ENCODE results near the gene RNF123. TPM values are rescaled to one million over a fixed set of nuclear protein-coding genes. Genes with fewer than 3 reads are reported as not detected.

The RNF123 gene
- total RNA-seq, 1 experiment from 2014 or later, result 71.9 TPM

DNA sequence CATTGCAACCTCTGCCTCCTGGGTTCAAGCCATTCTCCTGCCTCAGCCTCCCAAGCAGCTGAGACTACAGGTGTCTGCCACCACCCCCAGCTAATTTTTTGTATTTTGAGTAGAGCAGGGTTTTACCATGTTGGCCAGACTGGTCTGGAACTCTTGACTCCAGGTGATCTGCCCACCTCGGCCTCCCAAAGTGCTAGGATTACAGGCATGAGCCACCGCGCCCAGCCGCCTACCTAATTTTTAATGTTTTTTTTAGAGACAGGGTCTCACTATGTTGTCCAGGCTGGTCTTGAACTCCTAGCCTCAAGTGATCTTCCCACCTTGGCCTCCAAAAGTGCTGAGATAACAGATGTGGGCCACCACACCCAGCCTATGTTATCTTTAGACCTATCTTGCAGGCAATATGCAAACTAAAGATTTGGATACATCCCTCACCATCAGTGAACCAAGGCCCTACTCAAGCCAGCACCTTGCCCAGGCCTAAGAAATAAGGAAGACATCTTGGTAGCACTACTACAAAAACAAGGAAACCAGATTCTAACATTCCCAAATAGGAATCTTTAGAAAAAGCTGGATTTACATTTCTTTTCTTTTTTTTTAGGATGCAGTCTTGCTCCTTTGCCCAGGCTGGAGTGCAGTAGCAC lies 40.7 kb downstream of the RNF123 start (continued):
- TF ChIP-seq TCF7L2 (IDR thresholded peaks at IDR 0.05; ENCODE audit: borderline replicate concordance, extremely low read depth, insufficient read depth, insufficient read length) (no peak), YY1 (IDR thresholded peaks at IDR 0.05; ENCODE audit: extremely low read depth, insufficient replicate concordance, low read depth, low read length) (no peak), CBX3 (IDR thresholded peaks at IDR 0.05; ENCODE audit: low read depth) (no peak)

DNA sequence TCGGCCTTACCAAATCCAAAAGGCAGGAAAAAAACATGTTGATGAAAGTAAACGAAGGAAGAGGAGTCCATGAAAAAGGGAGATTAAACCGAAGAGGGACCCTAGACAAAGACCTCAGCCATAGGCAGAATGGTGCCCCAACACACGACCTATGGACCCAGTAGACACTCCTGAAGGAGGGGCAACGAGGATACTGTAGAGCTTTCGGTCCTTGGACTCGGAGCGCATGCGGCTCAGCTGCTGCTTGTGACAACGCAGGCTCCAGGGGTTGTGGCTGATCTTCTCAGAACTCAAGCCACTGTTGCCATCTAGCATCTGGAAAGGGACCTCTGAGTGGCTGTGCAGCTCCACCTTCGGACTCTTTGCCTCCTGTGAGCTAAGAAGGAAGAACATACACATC lies 43.2 kb downstream of the RNF123 start:
- Histone ChIP-seq H3K36me3 (ENCODE audit: control insufficient read depth in 1 of 2, insufficient read depth in 2 of 2, low read length in 2 of 2) (peaks cover 23 to 26% of the 10 kb centered on the region in 2 experiments; a peak in 3 of 4 replicates), H3K79me2 (ENCODE audit: insufficient read depth, low read length) (peaks cover 8% of the 10 kb centered on the region; the same call in 1 of the 2 replicates), H3K27me3 (ENCODE audit: insufficient read depth, low read length) (no peaks in the 10 kb centered on the region), H3K27ac (ENCODE audit: low read depth, low read length) (no peak overlapping the region), H3K4me3 (replicated peaks in 1 of 2; ENCODE audit: low read depth in 1 of 2, low read length in 2 of 2) (no peak overlapping the region), H3K4me1 (ENCODE audit: control insufficient read depth in 1 of 2, insufficient read depth in 2 of 2, low read length in 2 of 2) (no peaks in the 10 kb centered on the region), H3K9me2 (ENCODE audit: insufficient read depth) (no peaks in the 10 kb centered on the region), H4K20me1 (ENCODE audit: insufficient read depth) (no peaks in the 10 kb centered on the region), H3K9ac (ENCODE audit: low read length) (no peak overlapping the region), H2AFZ (ENCODE audit: low read depth, low read length, poor library complexity, severe bottlenecking) (no peak overlapping the region), H3K9me3 (ENCODE audit: control insufficient read depth in 1 of 2, insufficient read depth in 1 of 2, low read depth in 1 of 2, low read length in 2 of 2) (no peaks in the 10 kb centered on the region), H3K4me2 (ENCODE audit: low read length) (no peak overlapping the region)
- TF ChIP-seq, protein P1, sequence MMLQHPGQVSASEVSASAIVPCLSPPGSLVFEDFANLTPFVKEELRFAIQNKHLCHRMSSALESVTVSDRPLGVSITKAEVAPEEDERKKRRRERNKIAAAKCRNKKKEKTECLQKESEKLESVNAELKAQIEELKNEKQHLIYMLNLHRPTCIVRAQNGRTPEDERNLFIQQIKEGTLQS (IDR thresholded peaks at IDR 0.05), result no peak
- TF ChIP-seq TCF7L2 (IDR thresholded peaks at IDR 0.05; ENCODE audit: borderline replicate concordance, extremely low read depth, insufficient read depth, insufficient read length), result no peak
- no peak for TF ChIP-seq SP1 (IDR thresholded peaks at IDR 0.05; ENCODE audit: low read depth)
- TF ChIP-seq SRF (IDR thresholded peaks at IDR 0.05; ENCODE audit: low read depth), result no peak
- no peak for TF ChIP-seq EZH2phosphoT487 (IDR thresholded peaks at IDR 0.05; ENCODE audit: borderline replicate concordance)
- no peak for TF ChIP-seq FOSL1 (IDR thresholded peaks at IDR 0.05; ENCODE audit: low read depth)
- TF ChIP-seq SIN3A (IDR thresholded peaks at IDR 0.05; ENCODE audit: low read depth), result no peak
- TF ChIP-seq, protein P2, sequence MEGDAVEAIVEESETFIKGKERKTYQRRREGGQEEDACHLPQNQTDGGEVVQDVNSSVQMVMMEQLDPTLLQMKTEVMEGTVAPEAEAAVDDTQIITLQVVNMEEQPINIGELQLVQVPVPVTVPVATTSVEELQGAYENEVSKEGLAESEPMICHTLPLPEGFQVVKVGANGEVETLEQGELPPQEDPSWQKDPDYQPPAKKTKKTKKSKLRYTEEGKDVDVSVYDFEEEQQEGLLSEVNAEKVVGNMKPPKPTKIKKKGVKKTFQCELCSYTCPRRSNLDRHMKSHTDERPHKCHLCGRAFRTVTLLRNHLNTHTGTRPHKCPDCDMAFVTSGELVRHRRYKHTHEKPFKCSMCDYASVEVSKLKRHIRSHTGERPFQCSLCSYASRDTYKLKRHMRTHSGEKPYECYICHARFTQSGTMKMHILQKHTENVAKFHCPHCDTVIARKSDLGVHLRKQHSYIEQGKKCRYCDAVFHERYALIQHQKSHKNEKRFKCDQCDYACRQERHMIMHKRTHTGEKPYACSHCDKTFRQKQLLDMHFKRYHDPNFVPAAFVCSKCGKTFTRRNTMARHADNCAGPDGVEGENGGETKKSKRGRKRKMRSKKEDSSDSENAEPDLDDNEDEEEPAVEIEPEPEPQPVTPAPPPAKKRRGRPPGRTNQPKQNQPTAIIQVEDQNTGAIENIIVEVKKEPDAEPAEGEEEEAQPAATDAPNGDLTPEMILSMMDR (IDR thresholded peaks at IDR 0.05 in 2 of 3, conservative IDR thresholded peaks at IDR 0.05 in 1 of 3; ENCODE audit: borderline replicate concordance in 1 of 3, insufficient read depth in 1 of 3, low read depth in 2 of 3, low read length in 2 of 3), result no peak
- TF ChIP-seq ZNF274 (IDR thresholded peaks at IDR 0.05; ENCODE audit: low read depth, low read length), result no peak
- no peak for ATAC-seq
- ChIA-PET RAD21 (ENCODE audit: low non-redundant PET in 1 of 2, low total read pairs in 2 of 2, uncharacterized antibody in 2 of 2, unreplicated experiment in 2 of 2) (no interaction called here), POLR2A (no interaction called here), CTCF (no interaction called here)
- intact Hi-C loops (cut with micrococcal nuclease), result no loop called here
- no peak for DNase-seq (ENCODE audit: low read depth, low spot score)
- no TSS peak for BruUV-seq (replicated peaks)

Measured in HCT116 (cell line).